Activated T-helper 9 cell treated with anti-CD3 and anti-CD28 coated beads, Interleukin-2, amount 50 U/mL, for 16 hours (primary cell): ENCODE results near the gene ATG14.
A peak's percentile ranks its signal among the peaks of the same experiment; 100 is the strongest.
"Not testable (repeated sequence)": the region's sequence is repeated elsewhere in the genome, so short reads cannot be mapped to it uniquely, and the experiment has no call there.

Experiments used
- DNase-seq: peaks from one replicate; pipeline ENCODE4 v3.0.0-alpha.2; 2020; ENCODE audit warnings: low read depth

The ATG14 gene

GRCh38 chr14:55386037-55386808, 25.4 kb downstream of the ATG14 start:
- no peak for DNase-seq

- DNase-seq, result no peak
Measured at GRCh38 chr14:55384536-55384935, 27.1 kb downstream of the ATG14 start.

- DNase-seq, result no peak
Measured at GRCh38 chr14:55383541-55384140, 28.0 kb downstream of the ATG14 start.

- DNase-seq, result not testable (repeated sequence)
Measured at GRCh38 chr14:55383056-55383466, 28.6 kb downstream of the ATG14 start.

GRCh38 chr14:55382483-55382882, 29.1 kb downstream of the ATG14 start:
- no peak for DNase-seq

- no peak for DNase-seq
Measured at GRCh38 chr14:55381561-55381960, 30.1 kb downstream of the ATG14 start.

GRCh38 chr14:55381040-55381439, 30.6 kb downstream of the ATG14 start:
- no peak for DNase-seq

- no peak for DNase-seq
Measured at GRCh38 chr14:55377236-55377635, 34.4 kb downstream of the ATG14 start.

- DNase-seq, result no peak
Measured at GRCh38 chr14:55374771-55375170, 36.9 kb downstream of the ATG14 start.

- DNase-seq, result no peak
Measured at GRCh38 chr14:55373784-55374705, 37.6 kb downstream of the ATG14 start.

GRCh38 chr14:55372825-55373224, 38.8 kb downstream of the ATG14 start:
- DNase-seq, result no peak

- DNase-seq, result no peak
Measured at GRCh38 chr14:55372423-55372822, 39.2 kb downstream of the ATG14 start.

- no peak for DNase-seq
Measured at GRCh38 chr14:55370883-55371455, 40.7 kb downstream of the ATG14 start.

GRCh38 chr14:55366271-55366670, 45.4 kb downstream of the ATG14 start:
- no peak for DNase-seq

- DNase-seq, result no peak
Measured at GRCh38 chr14:55361190-55361589, 50.4 kb downstream of the ATG14 start.

GRCh38 chr14:55359307-55359706, 52.3 kb downstream of the ATG14 start:
- DNase-seq, result no peak

GRCh38 chr14:55356913-55357312, 54.7 kb downstream of the ATG14 start:
- DNase-seq, result no peak

GRCh38 chr14:55355922-55356321, 55.7 kb downstream of the ATG14 start:
- no peak for DNase-seq

- DNase-seq, result peak; percentile 45
Measured at GRCh38 chr14:55354500-55354899, 57.1 kb downstream of the ATG14 start.

GRCh38 chr14:55353686-55354467, 57.8 kb downstream of the ATG14 start:
- DNase-seq, result no peak

- DNase-seq, result no peak
Measured at GRCh38 chr14:55352201-55352600, 59.4 kb downstream of the ATG14 start.

GRCh38 chr14:55351111-55351510, 60.5 kb downstream of the ATG14 start:
- DNase-seq, result no peak
